Endothelial cell (in vitro differentiated cells): ENCODE measurements around the gene KCNE3. TPM values are rescaled to one million over a fixed set of nuclear protein-coding genes. Genes with fewer than 3 reads are reported as not detected.

Experiments used
- DNase-seq: peaks from one replicate; pipeline ENCODE4 v3.0.0; 2021; ENCODE audit warnings: low spot score
- H3K27ac Mint-ChIP-seq: one replicate; pipeline ENCODE4 v1.8.0; 2021; ENCODE audit warnings: mixed read lengths, inconsistent platforms; ENCODE audit not compliant: unreplicated experiment
- H3K27me3 Mint-ChIP-seq: one replicate; pipeline ENCODE4 v1.8.0; 2021; ENCODE audit warnings: mild to moderate bottlenecking, moderate library complexity, mixed read lengths, inconsistent platforms; ENCODE audit not compliant: unreplicated experiment
- H3K36me3 Mint-ChIP-seq: one replicate; pipeline ENCODE4 v1.8.0; 2021; ENCODE audit warnings: mild to moderate bottlenecking, low read depth, mixed read lengths, inconsistent platforms; ENCODE audit not compliant: unreplicated experiment
- H3K4me1 Mint-ChIP-seq: one replicate; pipeline ENCODE4 v1.8.0; 2021; ENCODE audit warnings: mild to moderate bottlenecking, mixed read lengths, inconsistent platforms; ENCODE audit not compliant: unreplicated experiment
- H3K4me3 Mint-ChIP-seq: one replicate; pipeline ENCODE4 v1.8.0; 2021; ENCODE audit warnings: mild to moderate bottlenecking, mixed read lengths, inconsistent platforms; ENCODE audit not compliant: unreplicated experiment
- H3K9me3 Mint-ChIP-seq: one replicate; pipeline ENCODE4 v1.8.0; 2021; ENCODE audit warnings: mixed read lengths, inconsistent platforms; ENCODE audit not compliant: unreplicated experiment
- total RNA-seq: library from RNA; stranded (reverse); fragmentation: NEBNext Ultra II Directional; extraction: Animal tissue kit (Norgen Biotek cat#: 25700); gene quantifications from one replicate; pipeline ENCODE4 v1.2.1, GENCODE V29; 2021; ENCODE audit not compliant: unreplicated experiment
- TF ChIP-seq, protein P1 (sequence below): fragments of 200-600 bp; sonication (generic); IDR thresholded peaks from one replicate; pipeline ENCODE4 v1.5.0; 2021; ENCODE audit warnings: antibody characterized with exemption; ENCODE audit not compliant: unreplicated experiment

The KCNE3 gene
- total RNA-seq, 1 donor from 2014 or later = 29.4 TPM

DNA sequence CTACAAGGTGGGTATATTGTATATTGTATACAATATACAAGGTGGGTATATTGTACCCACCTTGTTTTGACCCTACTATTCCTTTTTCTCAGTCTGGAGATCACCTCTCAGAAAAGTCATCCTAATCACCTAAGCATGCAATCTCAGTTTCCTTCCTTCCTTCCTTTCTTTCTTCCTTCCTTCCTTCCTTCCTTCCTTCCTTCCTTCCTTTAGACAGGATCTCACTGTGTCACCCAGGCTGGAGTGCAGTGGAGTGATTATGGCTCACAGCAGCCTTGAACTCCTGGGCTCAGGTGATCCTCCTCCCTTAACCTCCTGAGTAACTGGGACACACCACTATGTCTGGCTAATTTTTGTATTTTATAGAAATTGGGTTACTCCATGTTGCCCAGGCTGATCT, 1.2 kb upstream of the KCNE3 start:
- no peaks in the 10 kb centered on the region for H3K9me3 Mint-ChIP-seq
- peaks cover 21% of the 10 kb centered on the region for H3K36me3 Mint-ChIP-seq
- DNase-seq = no peak
- TF ChIP-seq, protein P1, sequence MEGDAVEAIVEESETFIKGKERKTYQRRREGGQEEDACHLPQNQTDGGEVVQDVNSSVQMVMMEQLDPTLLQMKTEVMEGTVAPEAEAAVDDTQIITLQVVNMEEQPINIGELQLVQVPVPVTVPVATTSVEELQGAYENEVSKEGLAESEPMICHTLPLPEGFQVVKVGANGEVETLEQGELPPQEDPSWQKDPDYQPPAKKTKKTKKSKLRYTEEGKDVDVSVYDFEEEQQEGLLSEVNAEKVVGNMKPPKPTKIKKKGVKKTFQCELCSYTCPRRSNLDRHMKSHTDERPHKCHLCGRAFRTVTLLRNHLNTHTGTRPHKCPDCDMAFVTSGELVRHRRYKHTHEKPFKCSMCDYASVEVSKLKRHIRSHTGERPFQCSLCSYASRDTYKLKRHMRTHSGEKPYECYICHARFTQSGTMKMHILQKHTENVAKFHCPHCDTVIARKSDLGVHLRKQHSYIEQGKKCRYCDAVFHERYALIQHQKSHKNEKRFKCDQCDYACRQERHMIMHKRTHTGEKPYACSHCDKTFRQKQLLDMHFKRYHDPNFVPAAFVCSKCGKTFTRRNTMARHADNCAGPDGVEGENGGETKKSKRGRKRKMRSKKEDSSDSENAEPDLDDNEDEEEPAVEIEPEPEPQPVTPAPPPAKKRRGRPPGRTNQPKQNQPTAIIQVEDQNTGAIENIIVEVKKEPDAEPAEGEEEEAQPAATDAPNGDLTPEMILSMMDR = no peak
- H3K27me3 Mint-ChIP-seq = peaks cover 17% of the 10 kb centered on the region
- H3K4me1 Mint-ChIP-seq = peaks cover 39% of the 10 kb centered on the region
- no peak overlapping the region for H3K4me3 Mint-ChIP-seq
- H3K27ac Mint-ChIP-seq = no peak overlapping the region

DNA sequence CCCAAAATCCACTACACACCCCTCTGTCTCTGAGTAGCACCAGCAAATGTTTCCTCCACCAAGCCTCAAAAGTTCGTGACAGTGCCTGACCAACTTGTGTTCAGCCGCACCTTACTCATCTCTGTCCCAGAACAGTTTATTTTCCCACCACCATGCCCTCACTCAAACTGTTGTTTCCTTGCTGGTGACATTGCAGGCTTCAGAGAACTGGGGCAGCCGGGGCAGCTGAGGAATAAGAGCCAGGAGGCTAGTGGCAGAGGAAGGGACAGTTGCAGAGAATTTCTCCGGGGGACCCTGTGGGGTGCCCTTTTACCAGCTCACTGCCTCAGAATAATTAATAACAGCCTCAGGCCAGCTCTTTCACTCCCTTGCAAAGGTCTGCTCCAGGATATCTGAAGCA, 709 bp upstream of the KCNE3 start:
- H3K27ac Mint-ChIP-seq = peak overlapping the region; percentile 85

DNA sequence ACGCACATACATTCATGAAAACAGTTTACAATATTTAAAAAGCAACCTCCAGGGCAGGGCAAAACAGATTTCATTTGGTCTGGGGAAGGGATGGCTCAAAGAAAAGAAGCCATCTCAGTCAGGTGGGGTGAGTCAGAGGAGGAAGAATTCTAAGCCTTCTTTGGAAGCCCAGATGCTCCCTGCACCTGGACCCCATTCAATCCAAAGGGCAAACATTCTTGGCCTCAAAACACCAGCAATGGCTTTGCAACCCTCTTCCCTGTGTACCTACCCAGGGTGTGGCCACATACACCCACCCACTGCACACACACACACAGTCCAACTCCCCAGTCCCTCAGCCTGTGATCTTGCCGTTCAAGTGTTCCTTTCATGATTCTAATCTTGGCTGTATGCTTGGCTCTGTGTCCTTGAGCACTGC, 2.0 kb downstream of the KCNE3 start:
- H3K4me1 Mint-ChIP-seq = peaks cover 54% of the 10 kb centered on the region
- peak overlapping the region; percentile 38 for H3K27ac Mint-ChIP-seq
- TF ChIP-seq, protein P1 = no peak
- H3K27me3 Mint-ChIP-seq = peaks cover 18% of the 10 kb centered on the region
- no peak for DNase-seq
- H3K9me3 Mint-ChIP-seq = no peaks in the 10 kb centered on the region
- peaks cover 27% of the 10 kb centered on the region for H3K36me3 Mint-ChIP-seq
- H3K4me3 Mint-ChIP-seq = peak overlapping the region; percentile 86

More for the DNA sequence above, 709 bp upstream of the KCNE3 start:
- Mint-ChIP-seq H3K36me3 (peaks cover 21% of the 10 kb centered on the region), H3K4me3 (peak overlapping the region; percentile 84), H3K9me3 (no peaks in the 10 kb centered on the region), H3K4me1 (peaks cover 41% of the 10 kb centered on the region), H3K27me3 (peaks cover 20% of the 10 kb centered on the region)
- no peak for DNase-seq
- TF ChIP-seq, protein P1 = no peak

DNA sequence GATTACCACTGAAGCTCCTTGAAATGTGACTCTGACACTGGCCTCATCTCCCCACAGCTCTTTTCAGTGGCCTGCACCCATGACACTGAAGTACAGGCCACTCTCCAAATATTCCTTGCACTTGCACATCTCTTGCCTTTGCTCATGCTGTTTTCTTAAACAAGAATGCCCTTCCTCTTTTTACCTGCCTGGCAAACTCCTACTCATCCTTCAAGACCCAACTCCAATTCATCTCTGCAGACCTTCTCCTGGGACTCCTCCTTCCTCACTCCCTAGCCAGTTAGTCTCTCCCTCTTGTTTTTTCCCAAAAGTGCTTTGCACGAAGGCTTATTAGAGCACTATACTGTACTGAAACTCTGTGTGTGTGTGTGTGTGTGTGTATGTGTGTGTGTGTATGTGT, 2.6 kb downstream of the KCNE3 start:
- Mint-ChIP-seq H3K27ac (no peak overlapping the region), H3K36me3 (peaks cover 27% of the 10 kb centered on the region), H3K4me3 (peak overlapping the region; percentile 0), H3K27me3 (peaks cover 17% of the 10 kb centered on the region), H3K4me1 (peaks cover 54% of the 10 kb centered on the region), H3K9me3 (no peaks in the 10 kb centered on the region)
- TF ChIP-seq, protein P1 = no peak
- DNase-seq = no peak

DNA sequence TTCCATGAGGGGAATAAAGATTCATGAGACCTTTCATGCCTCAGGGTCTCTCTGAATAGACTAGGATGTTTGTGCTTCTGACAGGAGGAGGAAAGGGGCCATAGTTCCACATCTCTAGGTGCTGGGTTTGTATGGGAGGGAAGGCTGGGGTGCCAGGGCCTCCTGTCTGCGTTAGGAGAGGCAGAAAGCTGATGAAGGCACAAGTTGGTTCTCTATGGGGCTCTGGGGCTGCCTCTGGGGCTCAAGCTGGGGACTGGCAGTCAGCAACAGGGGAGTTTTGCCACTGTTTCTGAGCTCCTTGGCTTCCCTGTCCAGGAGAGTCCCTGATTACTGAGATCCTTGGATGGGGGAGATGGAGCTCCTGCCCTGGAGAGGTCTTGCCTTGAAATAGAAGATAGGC, 4.1 kb downstream of the KCNE3 start:
- Mint-ChIP-seq H3K9me3 (no peaks in the 10 kb centered on the region), H3K4me1 (peaks cover 52% of the 10 kb centered on the region), H3K4me3 (no peak overlapping the region), H3K27ac (no peak overlapping the region), H3K27me3 (peaks cover 17% of the 10 kb centered on the region), H3K36me3 (peaks cover 27% of the 10 kb centered on the region)
- TF ChIP-seq, protein P1 = no peak
- DNase-seq = no peak
